Ovary (tissue), 3 donors: ENCODE data around the gene MAP3K12.

Source experiments
- POLR2A ChIP-seq: fragments of 450-650 bp; IDR thresholded peaks from one replicate; pipeline ENCODE4 v1.6.1; 2017; ENCODE audit warnings: antibody characterized with exemption, mild to moderate bottlenecking, moderate library complexity
- TF ChIP-seq, protein P1 (sequence below), 3 donors: fragments of 450-650 bp in 2 of 3; fragments of 200-600 bp in 1 of 3; IDR thresholded peaks; one replicate each; pipeline versions ENCODE4 v1.5.1 to v1.8.0; 2016 to 2022; ENCODE audit warnings: antibody characterized with exemption in 3 of 3, mild to moderate bottlenecking in 1 of 3
- donor health status: DM: no; HTN: no; CAD: no.

DNA sequence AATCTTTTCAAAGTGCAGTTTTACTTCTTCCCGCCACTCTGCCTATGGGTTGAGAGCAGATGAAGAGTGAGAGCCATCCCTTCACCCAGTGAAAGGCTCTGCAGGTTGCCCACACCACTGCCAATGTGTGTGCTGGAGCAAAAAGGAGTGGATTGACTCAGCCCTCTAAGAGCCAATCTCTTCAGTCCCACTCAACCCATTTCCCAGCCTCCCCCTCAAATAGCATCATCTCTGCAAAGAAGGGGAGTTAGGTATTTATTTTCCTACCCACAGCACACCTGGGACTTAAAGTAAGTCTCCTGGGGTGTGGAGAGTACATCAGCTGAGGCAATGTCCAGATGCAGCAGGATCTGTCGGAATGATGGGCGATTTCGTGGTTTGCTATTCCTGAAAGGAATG, 15.3 kb downstream of the MAP3K12 start:
- TF ChIP-seq, protein P1, sequence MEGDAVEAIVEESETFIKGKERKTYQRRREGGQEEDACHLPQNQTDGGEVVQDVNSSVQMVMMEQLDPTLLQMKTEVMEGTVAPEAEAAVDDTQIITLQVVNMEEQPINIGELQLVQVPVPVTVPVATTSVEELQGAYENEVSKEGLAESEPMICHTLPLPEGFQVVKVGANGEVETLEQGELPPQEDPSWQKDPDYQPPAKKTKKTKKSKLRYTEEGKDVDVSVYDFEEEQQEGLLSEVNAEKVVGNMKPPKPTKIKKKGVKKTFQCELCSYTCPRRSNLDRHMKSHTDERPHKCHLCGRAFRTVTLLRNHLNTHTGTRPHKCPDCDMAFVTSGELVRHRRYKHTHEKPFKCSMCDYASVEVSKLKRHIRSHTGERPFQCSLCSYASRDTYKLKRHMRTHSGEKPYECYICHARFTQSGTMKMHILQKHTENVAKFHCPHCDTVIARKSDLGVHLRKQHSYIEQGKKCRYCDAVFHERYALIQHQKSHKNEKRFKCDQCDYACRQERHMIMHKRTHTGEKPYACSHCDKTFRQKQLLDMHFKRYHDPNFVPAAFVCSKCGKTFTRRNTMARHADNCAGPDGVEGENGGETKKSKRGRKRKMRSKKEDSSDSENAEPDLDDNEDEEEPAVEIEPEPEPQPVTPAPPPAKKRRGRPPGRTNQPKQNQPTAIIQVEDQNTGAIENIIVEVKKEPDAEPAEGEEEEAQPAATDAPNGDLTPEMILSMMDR (IDR thresholded peaks at IDR 0.05) = no peak
- no peak for TF ChIP-seq POLR2A
